ENCODE measurements around the gene USP36.

- TF ChIP-seq, protein P1, sequence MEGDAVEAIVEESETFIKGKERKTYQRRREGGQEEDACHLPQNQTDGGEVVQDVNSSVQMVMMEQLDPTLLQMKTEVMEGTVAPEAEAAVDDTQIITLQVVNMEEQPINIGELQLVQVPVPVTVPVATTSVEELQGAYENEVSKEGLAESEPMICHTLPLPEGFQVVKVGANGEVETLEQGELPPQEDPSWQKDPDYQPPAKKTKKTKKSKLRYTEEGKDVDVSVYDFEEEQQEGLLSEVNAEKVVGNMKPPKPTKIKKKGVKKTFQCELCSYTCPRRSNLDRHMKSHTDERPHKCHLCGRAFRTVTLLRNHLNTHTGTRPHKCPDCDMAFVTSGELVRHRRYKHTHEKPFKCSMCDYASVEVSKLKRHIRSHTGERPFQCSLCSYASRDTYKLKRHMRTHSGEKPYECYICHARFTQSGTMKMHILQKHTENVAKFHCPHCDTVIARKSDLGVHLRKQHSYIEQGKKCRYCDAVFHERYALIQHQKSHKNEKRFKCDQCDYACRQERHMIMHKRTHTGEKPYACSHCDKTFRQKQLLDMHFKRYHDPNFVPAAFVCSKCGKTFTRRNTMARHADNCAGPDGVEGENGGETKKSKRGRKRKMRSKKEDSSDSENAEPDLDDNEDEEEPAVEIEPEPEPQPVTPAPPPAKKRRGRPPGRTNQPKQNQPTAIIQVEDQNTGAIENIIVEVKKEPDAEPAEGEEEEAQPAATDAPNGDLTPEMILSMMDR (IDR thresholded peaks at IDR 0.05 in 2 of 3, conservative IDR thresholded peaks at IDR 0.05 in 1 of 3; ENCODE audit: insufficient read depth in 2 of 3, low read depth in 1 of 3, low read length in 3 of 3): no peak
- TF ChIP-seq KAT7 (CRISPR knock-in tag; IDR thresholded peaks at IDR 0.05; ENCODE audit: borderline replicate concordance): no peak
- TF ChIP-seq, protein P2, sequence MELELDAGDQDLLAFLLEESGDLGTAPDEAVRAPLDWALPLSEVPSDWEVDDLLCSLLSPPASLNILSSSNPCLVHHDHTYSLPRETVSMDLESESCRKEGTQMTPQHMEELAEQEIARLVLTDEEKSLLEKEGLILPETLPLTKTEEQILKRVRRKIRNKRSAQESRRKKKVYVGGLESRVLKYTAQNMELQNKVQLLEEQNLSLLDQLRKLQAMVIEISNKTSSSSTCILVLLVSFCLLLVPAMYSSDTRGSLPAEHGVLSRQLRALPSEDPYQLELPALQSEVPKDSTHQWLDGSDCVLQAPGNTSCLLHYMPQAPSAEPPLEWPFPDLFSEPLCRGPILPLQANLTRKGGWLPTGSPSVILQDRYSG (tag; conservative IDR thresholded peaks at IDR 0.05; ENCODE audit: low read depth): no peak
- TF ChIP-seq ATF7 (IDR thresholded peaks at IDR 0.05): no peak
- TF ChIP-seq PCBP2 (IDR thresholded peaks at IDR 0.05; ENCODE audit: low read depth, low read length, poor library complexity, severe bottlenecking): no peak
- TF ChIP-seq ZNF764 (CRISPR knock-in tag; IDR thresholded peaks at IDR 0.05; ENCODE audit: low read depth): no peak
- TF ChIP-seq E4F1 (CRISPR knock-in tag; IDR thresholded peaks at IDR 0.05; ENCODE audit: borderline replicate concordance): no peak
- no peak for TF ChIP-seq MAFK (IDR thresholded peaks at IDR 0.05; ENCODE audit: low read length)
- TF ChIP-seq GABPA (tag; conservative IDR thresholded peaks at IDR 0.05; ENCODE audit: low read depth): no peak
- TF ChIP-seq, protein P3, sequence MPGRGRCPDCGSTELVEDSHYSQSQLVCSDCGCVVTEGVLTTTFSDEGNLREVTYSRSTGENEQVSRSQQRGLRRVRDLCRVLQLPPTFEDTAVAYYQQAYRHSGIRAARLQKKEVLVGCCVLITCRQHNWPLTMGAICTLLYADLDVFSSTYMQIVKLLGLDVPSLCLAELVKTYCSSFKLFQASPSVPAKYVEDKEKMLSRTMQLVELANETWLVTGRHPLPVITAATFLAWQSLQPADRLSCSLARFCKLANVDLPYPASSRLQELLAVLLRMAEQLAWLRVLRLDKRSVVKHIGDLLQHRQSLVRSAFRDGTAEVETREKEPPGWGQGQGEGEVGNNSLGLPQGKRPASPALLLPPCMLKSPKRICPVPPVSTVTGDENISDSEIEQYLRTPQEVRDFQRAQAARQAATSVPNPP (IDR thresholded peaks at IDR 0.05; ENCODE audit: borderline replicate concordance, insufficient read depth, insufficient read length): no peak
- TF ChIP-seq JUND (IDR thresholded peaks at IDR 0.05; ENCODE audit: borderline replicate concordance, low read depth, low read length): no peak
- TF ChIP-seq JUND (tag; IDR thresholded peaks at IDR 0.05; ENCODE audit: borderline replicate concordance, low read depth, low read length): no peak
Observed at GRCh38 chr17:78875363-78876093, 34.9 kb upstream of the USP36 start.

Data from K562 (cell line).